Prostate gland (tissue), 2 donors: ENCODE results near the gene SLC3A2. TPM values are rescaled to one million over a fixed set of nuclear protein-coding genes. Genes with fewer than 3 reads are reported as not detected.

Source experiments
- DNase-seq: peaks from one replicate; pipeline ENCODE4 v3.0.0-alpha.2; 2019; ENCODE audit warnings: low spot score
- H3K27ac ChIP-seq, 2 donors: fragments of 200-600 bp; sonication (generic); 2 replicates each; pipeline ENCODE4 v1.5.1; 2017 to 2019
- H3K27me3 ChIP-seq: fragments of 200-600 bp; sonication (generic); replicated peaks from 2 replicates; pipeline ENCODE4 v1.5.1; 2019; ENCODE audit not compliant: insufficient read depth
- H3K36me3 ChIP-seq, 2 donors: fragments of 200-600 bp; sonication (generic); 1 replicate in 1 of 2; 2 replicates in 1 of 2; pipeline versions ENCODE4 v1.5.1 to v1.8.1; 2017 to 2019
- H3K4me1 ChIP-seq: fragments of 200-600 bp; sonication (generic); replicated peaks from 2 replicates; pipeline ENCODE4 v1.5.1; 2019
- H3K4me3 ChIP-seq, 2 donors: fragments of 200-600 bp; sonication (generic); 2 replicates each; pipeline ENCODE4 v1.5.1; 2017 to 2019
- H3K9me3 ChIP-seq: fragments of 200-600 bp; sonication (generic); 2 replicates; pipeline ENCODE4 v1.5.1; 2017
- CTCF ChIP-seq, 4 experiments: fragments of 200-600 bp in 2 of 4; fragments of 450-650 bp in 2 of 4; sonication (generic) in 2 of 4; IDR thresholded peaks; 1 replicate in 3 of 4; 2 replicates in 1 of 4; pipeline ENCODE4 v1.5.1; 2016 to 2019; ENCODE audit warnings: antibody characterized with exemption in 4 of 4, mild to moderate bottlenecking in 2 of 4, moderate library complexity in 2 of 4
- POLR2A ChIP-seq: fragments of 450-650 bp; IDR thresholded peaks from one replicate; pipeline ENCODE4 v1.6.1; 2016; ENCODE audit warnings: antibody characterized with exemption, mild to moderate bottlenecking
- POLR2AphosphoS5 ChIP-seq: sonication (generic); formaldehyde crosslinking; IDR thresholded peaks from one replicate; pipeline ENCODE4 v1.6.1; 2017; ENCODE audit warnings: antibody characterized with exemption
- whole genome bisulfite sequencing: methylation state at CpG from one replicate; pipeline ENCODE4 v1.1.5; 2018; 5-methylcytosine and 5-hydroxymethylcytosine counted together
- intact Hi-C: fragments of 100-400 bp; cut with DNase I; formaldehyde crosslinking; loops from one replicate; pipeline ENCODE4 v1.14.2; 2022
- total RNA-seq, 2 donors: library from RNA; depleted of rRNA; stranded (reverse); fragments of >200 nt; gene quantifications; one replicate each; pipeline ENCODE4 v1.1.0, GENCODE V29; 2016

Gene SLC3A2
- total RNA-seq, 2 donors from 2014 or later: 158 to 235 TPM

GRCh38 chr11:62911137-62912130, 30.7 kb downstream of the SLC3A2 start:
- TF ChIP-seq POLR2AphosphoS5: no peak
- no peak for TF ChIP-seq POLR2A
- no peak for TF ChIP-seq CTCF (IDR thresholded peaks at IDR 0.05)
- H3K4me3 ChIP-seq: no peak overlapping the region
- no peak for DNase-seq
- 79% methylated on average over 14 of the region's 14 CpGs for WGBS
- no peaks in the 10 kb centered on the region for H3K9me3 ChIP-seq
- H3K4me1 ChIP-seq: peaks cover 15% of the 10 kb centered on the region
- H3K36me3 ChIP-seq: no peaks in the 10 kb centered on the region
- H3K27ac ChIP-seq: no peak overlapping the region
- intact Hi-C loops: no loop called here
- no peaks in the 10 kb centered on the region for H3K27me3 ChIP-seq

GRCh38 chr11:62912268-62912667, 31.6 kb downstream of the SLC3A2 start:
- Histone ChIP-seq H3K27ac (peak overlapping the region; percentile 38 to 41), H3K4me3 (no peak overlapping the region), H3K27me3 (no peaks in the 10 kb centered on the region), H3K4me1 (peaks cover 15% of the 10 kb centered on the region), H3K36me3 (no peaks in the 10 kb centered on the region), H3K9me3 (no peaks in the 10 kb centered on the region)
- no peak for DNase-seq
- WGBS: 91% methylated on average over 3 of the region's 3 CpGs
- intact Hi-C loops: no loop called here
- TF ChIP-seq POLR2A (no peak), CTCF (IDR thresholded peaks at IDR 0.05) (no peak), POLR2AphosphoS5 (no peak)

GRCh38 chr11:62914416-62914815, 33.7 kb downstream of the SLC3A2 start:
- H3K36me3 ChIP-seq: no peaks in the 10 kb centered on the region
- peaks cover 5% of the 10 kb centered on the region for H3K4me1 ChIP-seq
- TF ChIP-seq CTCF (IDR thresholded peaks at IDR 0.05): no peak
- no peak for TF ChIP-seq POLR2A
- TF ChIP-seq POLR2AphosphoS5: no peak
- WGBS: 79% methylated on average over 1 of the region's 1 CpG
- no peak overlapping the region for H3K27ac ChIP-seq
- DNase-seq: no peak
- no peak overlapping the region for H3K4me3 ChIP-seq
- H3K27me3 ChIP-seq: no peaks in the 10 kb centered on the region
- intact Hi-C loops: no loop called here
- no peaks in the 10 kb centered on the region for H3K9me3 ChIP-seq

GRCh38 chr11:62917906-62918502, 37.3 kb downstream of the SLC3A2 start:
- intact Hi-C loops: no loop called here
- Histone ChIP-seq H3K4me1 (peaks cover 8% of the 10 kb centered on the region), H3K27ac (peak overlapping the region in 1 of 2 donors; percentile 74), H3K9me3 (no peaks in the 10 kb centered on the region), H3K4me3 (peak overlapping the region in 1 of 2 donors; percentile 52), H3K36me3 (no peaks in the 10 kb centered on the region), H3K27me3 (no peaks in the 10 kb centered on the region)
- no peak for TF ChIP-seq CTCF (IDR thresholded peaks at IDR 0.05)
- TF ChIP-seq POLR2AphosphoS5: no peak
- no peak for TF ChIP-seq POLR2A
- DNase-seq: no peak
- WGBS: 92% methylated on average over 11 of the region's 11 CpGs
